ENCODE data around the gene DCST2.
A peak's percentile ranks its signal among the peaks of the same experiment; 100 is the strongest.

DCST2 gene

GRCh38 chr1:155073377-155074242, 40.0 kb upstream of the DCST2 start:
- ATAC-seq (ENCODE audit: insufficient read depth, low read depth), result peak; percentile 52
- H3K27ac ChIP-seq (ENCODE audit: low read length), result no peak overlapping the region
- no peak overlapping the region for H3K9ac ChIP-seq (ENCODE audit: low read depth, low read length)
- no peak for TF ChIP-seq EZH2 (IDR thresholded peaks at IDR 0.05; ENCODE audit: borderline replicate concordance, low read depth, low read length, severe bottlenecking)
- no peak for TF ChIP-seq CTCF (IDR thresholded peaks at IDR 0.05; ENCODE audit: borderline replicate concordance, extremely low read depth, low read length, poor library complexity, severe bottlenecking)
- no peak overlapping the region for H2AFZ ChIP-seq (ENCODE audit: low read depth, low read length)
- DNase-seq, result peak; percentile 30
- no peak overlapping the region for H3K4me2 ChIP-seq (ENCODE audit: insufficient read depth, low read length)
- peaks cover 4% of the 10 kb centered on the region for H3K4me1 ChIP-seq (ENCODE audit: insufficient read depth, low read length)
- peaks cover 22% of the 10 kb centered on the region for H3K27me3 ChIP-seq (ENCODE audit: insufficient read depth, low read length, poor library complexity)
- H3K9me3 ChIP-seq (ENCODE audit: insufficient read depth, low read length, severe bottlenecking), result no peaks in the 10 kb centered on the region
- peaks cover 10% of the 10 kb centered on the region for H4K20me1 ChIP-seq (ENCODE audit: insufficient read depth, low read length)
- H3K4me3 ChIP-seq (ENCODE audit: low read depth in 1 of 2, low read length in 2 of 2), result no peak overlapping the region
- H3K36me3 ChIP-seq (ENCODE audit: insufficient read depth, low read length), result peaks cover 8% of the 10 kb centered on the region; the same call in 1 of the 2 replicates
- H3K79me2 ChIP-seq (ENCODE audit: insufficient read depth, low read length), result no peaks in the 10 kb centered on the region

- TF ChIP-seq EZH2 (IDR thresholded peaks at IDR 0.05; ENCODE audit: borderline replicate concordance, low read depth, low read length, severe bottlenecking), result no peak
- no peak for TF ChIP-seq CTCF (IDR thresholded peaks at IDR 0.05; ENCODE audit: borderline replicate concordance, extremely low read depth, low read length, poor library complexity, severe bottlenecking)
These were observed 39.1 kb upstream of the DCST2 start for GRCh38 chr1:155072531-155073289.

GRCh38 chr1:155071701-155072100, 38.1 kb upstream of the DCST2 start:
- Histone ChIP-seq H3K4me2 (ENCODE audit: insufficient read depth, low read length) (no peak overlapping the region), H4K20me1 (ENCODE audit: insufficient read depth, low read length) (peaks cover 6% of the 10 kb centered on the region; the same call in 1 of the 2 replicates), H3K79me2 (ENCODE audit: insufficient read depth, low read length) (no peaks in the 10 kb centered on the region), H3K27ac (ENCODE audit: low read length) (no peak overlapping the region), H2AFZ (ENCODE audit: low read depth, low read length) (no peak overlapping the region), H3K4me1 (ENCODE audit: insufficient read depth, low read length) (no peaks in the 10 kb centered on the region), H3K27me3 (ENCODE audit: insufficient read depth, low read length, poor library complexity) (peaks cover 4% of the 10 kb centered on the region), H3K9me3 (ENCODE audit: insufficient read depth, low read length, severe bottlenecking) (no peaks in the 10 kb centered on the region), H3K9ac (ENCODE audit: low read depth, low read length) (no peak overlapping the region), H3K36me3 (ENCODE audit: insufficient read depth, low read length) (peaks cover 14% of the 10 kb centered on the region; the same call in 1 of the 2 replicates), H3K4me3 (ENCODE audit: low read depth in 1 of 2, low read length in 2 of 2) (no peak overlapping the region)
- no peak for DNase-seq
- no peak for TF ChIP-seq EZH2 (IDR thresholded peaks at IDR 0.05; ENCODE audit: borderline replicate concordance, low read depth, low read length, severe bottlenecking)
- no peak for TF ChIP-seq CTCF (IDR thresholded peaks at IDR 0.05; ENCODE audit: borderline replicate concordance, extremely low read depth, low read length, poor library complexity, severe bottlenecking)
- ATAC-seq (ENCODE audit: insufficient read depth, low read depth), result no peak

More at GRCh38 chr1:155072531-155073289, 39.1 kb upstream of the DCST2 start:
- Histone ChIP-seq H3K79me2 (ENCODE audit: insufficient read depth, low read length) (no peaks in the 10 kb centered on the region), H3K4me2 (ENCODE audit: insufficient read depth, low read length) (no peak overlapping the region), H3K9ac (ENCODE audit: low read depth, low read length) (no peak overlapping the region), H3K4me3 (ENCODE audit: low read depth in 1 of 2, low read length in 2 of 2) (no peak overlapping the region), H3K4me1 (ENCODE audit: insufficient read depth, low read length) (no peaks in the 10 kb centered on the region), H3K27me3 (ENCODE audit: insufficient read depth, low read length, poor library complexity) (peaks cover 13% of the 10 kb centered on the region), H3K9me3 (ENCODE audit: insufficient read depth, low read length, severe bottlenecking) (no peaks in the 10 kb centered on the region), H2AFZ (ENCODE audit: low read depth, low read length) (no peak overlapping the region), H3K27ac (ENCODE audit: low read length) (no peak overlapping the region), H4K20me1 (ENCODE audit: insufficient read depth, low read length) (peaks cover 6% of the 10 kb centered on the region; the same call in 1 of the 2 replicates), H3K36me3 (ENCODE audit: insufficient read depth, low read length) (peaks cover 8% of the 10 kb centered on the region; the same call in 1 of the 2 replicates)
- DNase-seq (no peak), ATAC-seq (ENCODE audit: insufficient read depth, low read depth) (no peak)
